ENCODE results near the gene WASL. TPM values are rescaled to one million over a fixed set of nuclear protein-coding genes. Genes with fewer than 3 reads are reported as not detected.

Gene WASL
- total RNA-seq, 6 donors from 2014 or later = 24.1 to 62.2 (median 31.3) TPM

GRCh38 chr7:123643495-123644441 lies 105.0 kb downstream of the WASL start:
- no peaks in the 10 kb centered on the region for H3K9me3 ChIP-seq
- 34 to 38% methylated on average over 6 of the region's 6 CpGs for WGBS, 2 donors
- DNase-seq (no peak), ATAC-seq (ENCODE audit: low FRiP score in 2 of 2) (peak in 1 of 2 donors; percentile 67)
- H3K4me1 ChIP-seq = peaks cover 0 to 4% (median 0%) of the 10 kb centered on the region in 4 donors
- H3K36me3 ChIP-seq = no peaks in the 10 kb centered on the region
- no peaks in the 10 kb centered on the region for H3K27me3 ChIP-seq
- peak overlapping the region in 3 of 4 donors; percentile 13 to 35 (median 35) for H3K27ac ChIP-seq
- TF ChIP-seq POLR2AphosphoS5 (IDR thresholded peaks at IDR 0.05) = no peak
- TF ChIP-seq, protein P1, sequence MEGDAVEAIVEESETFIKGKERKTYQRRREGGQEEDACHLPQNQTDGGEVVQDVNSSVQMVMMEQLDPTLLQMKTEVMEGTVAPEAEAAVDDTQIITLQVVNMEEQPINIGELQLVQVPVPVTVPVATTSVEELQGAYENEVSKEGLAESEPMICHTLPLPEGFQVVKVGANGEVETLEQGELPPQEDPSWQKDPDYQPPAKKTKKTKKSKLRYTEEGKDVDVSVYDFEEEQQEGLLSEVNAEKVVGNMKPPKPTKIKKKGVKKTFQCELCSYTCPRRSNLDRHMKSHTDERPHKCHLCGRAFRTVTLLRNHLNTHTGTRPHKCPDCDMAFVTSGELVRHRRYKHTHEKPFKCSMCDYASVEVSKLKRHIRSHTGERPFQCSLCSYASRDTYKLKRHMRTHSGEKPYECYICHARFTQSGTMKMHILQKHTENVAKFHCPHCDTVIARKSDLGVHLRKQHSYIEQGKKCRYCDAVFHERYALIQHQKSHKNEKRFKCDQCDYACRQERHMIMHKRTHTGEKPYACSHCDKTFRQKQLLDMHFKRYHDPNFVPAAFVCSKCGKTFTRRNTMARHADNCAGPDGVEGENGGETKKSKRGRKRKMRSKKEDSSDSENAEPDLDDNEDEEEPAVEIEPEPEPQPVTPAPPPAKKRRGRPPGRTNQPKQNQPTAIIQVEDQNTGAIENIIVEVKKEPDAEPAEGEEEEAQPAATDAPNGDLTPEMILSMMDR (IDR thresholded peaks at IDR 0.05) = no peak
- TF ChIP-seq POLR2A (IDR thresholded peaks at IDR 0.05) = no peak
- TF ChIP-seq EP300 (IDR thresholded peaks at IDR 0.05) = no peak
- peak overlapping the region in 1 of 4 donors; percentile 23 for H3K4me3 ChIP-seq

- WGBS, 2 donors = 82 to 88% methylated on average over 5 of the region's 5 CpGs
These were observed 106.9 kb downstream of the WASL start for GRCh38 chr7:123641901-123642300.

DNA sequence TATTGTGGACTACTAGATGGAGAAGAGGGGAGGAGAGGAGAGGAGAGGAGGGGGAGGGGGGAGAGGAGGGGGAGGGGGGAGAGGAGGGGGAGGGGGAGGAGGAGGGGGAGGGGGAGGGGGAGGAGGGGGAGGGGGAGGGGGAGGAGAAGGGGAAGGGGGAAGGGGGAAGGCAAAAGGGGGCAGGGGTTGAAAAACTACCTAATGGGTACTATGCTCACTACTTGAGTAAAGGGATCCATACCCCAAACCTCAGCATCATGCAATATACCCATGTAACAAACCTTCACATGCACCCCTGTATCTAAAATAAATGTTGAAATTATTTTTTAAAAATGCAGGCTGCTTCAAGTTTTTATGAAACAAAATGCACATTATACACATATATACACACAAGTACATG lies 108.2 kb downstream of the WASL start:
- Histone ChIP-seq H3K27me3 (no peaks in the 10 kb centered on the region), H3K36me3 (no peaks in the 10 kb centered on the region), H3K4me3 (no peak overlapping the region), H3K27ac (no peak overlapping the region), H3K4me1 (peaks cover 0 to 4% (median 0%) of the 10 kb centered on the region in 4 donors), H3K9me3 (no peaks in the 10 kb centered on the region)
- DNase-seq (no peak), ATAC-seq (ENCODE audit: low FRiP score in 2 of 2) (no peak)
- TF ChIP-seq EP300 (IDR thresholded peaks at IDR 0.05) (no peak), POLR2A (IDR thresholded peaks at IDR 0.05) (no peak), POLR2AphosphoS5 (IDR thresholded peaks at IDR 0.05) (no peak)
- TF ChIP-seq, protein P1 (IDR thresholded peaks at IDR 0.05) = no peak

More at GRCh38 chr7:123641901-123642300, 106.9 kb downstream of the WASL start:
- TF ChIP-seq EP300 (IDR thresholded peaks at IDR 0.05) (no peak), POLR2AphosphoS5 (IDR thresholded peaks at IDR 0.05) (no peak)
- TF ChIP-seq, protein P1 (IDR thresholded peaks at IDR 0.05) = no peak
- Histone ChIP-seq H3K27me3 (no peaks in the 10 kb centered on the region), H3K9me3 (no peaks in the 10 kb centered on the region), H3K36me3 (no peaks in the 10 kb centered on the region), H3K4me1 (peaks cover 0 to 4% (median 0%) of the 10 kb centered on the region in 4 donors), H3K4me3 (no peak overlapping the region), H3K27ac (no peak overlapping the region)
- no peak for ATAC-seq (ENCODE audit: low FRiP score in 2 of 2)
- no peak for DNase-seq

DNA sequence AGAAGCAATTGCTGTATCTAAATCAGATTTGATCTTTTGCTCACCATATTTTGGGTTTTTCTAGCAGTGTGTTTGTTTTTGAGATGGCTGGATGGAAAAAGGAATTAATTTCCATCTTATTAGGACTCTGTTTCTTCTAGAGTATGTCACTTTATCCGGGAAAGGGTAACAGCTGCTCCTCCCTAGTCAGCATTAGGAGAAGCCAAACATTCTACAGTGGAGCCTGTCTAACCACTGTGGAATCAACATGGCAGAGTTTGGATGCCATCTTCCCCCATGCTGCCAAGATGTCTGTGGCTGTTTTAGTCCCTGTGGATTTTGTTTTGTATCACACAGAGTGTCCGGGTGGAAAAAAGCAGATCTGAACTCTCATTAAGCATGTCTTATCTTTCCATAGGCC lies 109.2 kb downstream of the WASL start:
- Histone ChIP-seq H3K4me1 (peaks cover 0 to 4% (median 0%) of the 10 kb centered on the region in 4 donors), H3K4me3 (no peak overlapping the region), H3K27me3 (no peaks in the 10 kb centered on the region), H3K9me3 (no peaks in the 10 kb centered on the region), H3K27ac (no peak overlapping the region), H3K36me3 (no peaks in the 10 kb centered on the region)
- no peak for ATAC-seq (ENCODE audit: low FRiP score in 2 of 2)
- WGBS, 2 donors = 89 to 96% methylated on average over 2 of the region's 2 CpGs
- DNase-seq = no peak
- TF ChIP-seq EP300 (IDR thresholded peaks at IDR 0.05) (no peak), POLR2AphosphoS5 (IDR thresholded peaks at IDR 0.05) (no peak), POLR2A (IDR thresholded peaks at IDR 0.05) (no peak)
- TF ChIP-seq, protein P1 (IDR thresholded peaks at IDR 0.05) = no peak
